Neural cell (in vitro differentiated cells): ENCODE data around the gene ZSWIM7. TPM values are rescaled to one million over a fixed set of nuclear protein-coding genes. Genes with fewer than 3 reads are reported as not detected.

Experiments used
- H2AFZ ChIP-seq: fragments of 200-600, 300-800 bp; sonication (generic), shearing (Covaris generic); 2 replicates; pipeline ENCODE4 v1.6.0; 2014; ENCODE audit warnings: low read depth, mild to moderate bottlenecking, antibody characterized with exemption, low read length, moderate library complexity
- H3F3A ChIP-seq: fragments of 200-600 bp; shearing (Covaris generic); 2 replicates; pipeline ENCODE4 v1.6.1; 2016; ENCODE audit warnings: mild to moderate bottlenecking, moderate library complexity, mixed read lengths, antibody characterized with exemption, low read length; ENCODE audit not compliant: insufficient read depth, poor library complexity, severe bottlenecking
- H3K27ac ChIP-seq: fragments of 200-600, 300-800 bp; sonication (generic), shearing (Covaris generic); 2 replicates; pipeline ENCODE4 v1.5.1; 2014; ENCODE audit warnings: mild to moderate bottlenecking, low read length, moderate library complexity
- H3K27me3 ChIP-seq: fragments of 300-800, 200-600 bp; sonication (generic), shearing (Covaris generic); 2 replicates; pipeline ENCODE4 v1.6.0; 2014; ENCODE audit warnings: mild to moderate bottlenecking, low read depth, low read length, moderate library complexity; ENCODE audit not compliant: insufficient read depth
- H3K36me3 ChIP-seq: fragments of 300-800, 200-600 bp; sonication (generic), shearing (Covaris generic); 2 replicates; pipeline ENCODE4 v1.5.1; 2014; ENCODE audit warnings: mild to moderate bottlenecking, antibody characterized with exemption, low read length, moderate library complexity; ENCODE audit not compliant: insufficient read depth
- H3K4me2 ChIP-seq: fragments of 300-800, 200-600 bp; sonication (generic), shearing (Covaris generic); 2 replicates; pipeline ENCODE4 v1.6.0; 2014; ENCODE audit warnings: mild to moderate bottlenecking, low read length
- H3K4me3 ChIP-seq: fragments of 300-800, 200-600 bp; sonication (generic), shearing (Covaris generic); 2 replicates; pipeline ENCODE4 v1.5.1; 2014; ENCODE audit warnings: mild to moderate bottlenecking, low read length, moderate library complexity
- H3K79me2 ChIP-seq: fragments of 200-600 bp; shearing (Covaris generic); replicated peaks from 2 replicates; pipeline ENCODE4 v1.6.0; 2014; ENCODE audit warnings: mild to moderate bottlenecking, low read length, moderate library complexity; ENCODE audit not compliant: insufficient read depth
- H3K9ac ChIP-seq: fragments of 300-800, 200-600 bp; sonication (generic), shearing (Covaris generic); 2 replicates; pipeline ENCODE4 v1.6.1; 2016; ENCODE audit warnings: mild to moderate bottlenecking, low read length, mixed read lengths
- H3K9me2 ChIP-seq: fragments of 200-600 bp; shearing (Covaris generic); 2 replicates; pipeline ENCODE4 v1.6.1; 2016; ENCODE audit warnings: mild to moderate bottlenecking, low read length, mixed read lengths; ENCODE audit not compliant: insufficient read depth
- H3K9me3 ChIP-seq: fragments of 200-600, 300-800 bp; sonication (generic), shearing (Covaris generic); 2 replicates; pipeline ENCODE4 v1.6.1; 2016; ENCODE audit warnings: mild to moderate bottlenecking, mixed run types, low read length, moderate library complexity, mixed read lengths
- H4K20me1 ChIP-seq: fragments of 200-600 bp; shearing (Covaris generic); 2 replicates; pipeline ENCODE4 v1.6.1; 2016; ENCODE audit warnings: mild to moderate bottlenecking, mixed run types; ENCODE audit not compliant: insufficient read depth
- EP300 ChIP-seq: fragments of 450-650 bp; conservative IDR thresholded peaks from 2 replicates; pipeline ENCODE4 v1.6.1; 2014; ENCODE audit warnings: antibody characterized with exemption, mild to moderate bottlenecking, moderate library complexity; ENCODE audit not compliant: poor library complexity, severe bottlenecking
- EZH2 ChIP-seq: fragments of 200-600, 300-800 bp; shearing (Covaris generic), sonication (generic); IDR thresholded peaks from 2 replicates; pipeline ENCODE4 v1.6.1; 2014; ENCODE audit warnings: antibody characterized with exemption, low read length, borderline replicate concordance, mild to moderate bottlenecking; ENCODE audit not compliant: insufficient read depth, poor library complexity, severe bottlenecking
- MXI1 ChIP-seq: fragments of 450-650 bp; conservative IDR thresholded peaks from 2 replicates; pipeline ENCODE4 v1.6.1; 2014; ENCODE audit warnings: antibody characterized with exemption, mild to moderate bottlenecking; ENCODE audit not compliant: poor library complexity, severe bottlenecking
- POLR2AphosphoS5 ChIP-seq: IDR thresholded peaks from 2 replicates; pipeline ENCODE4 v1.6.1; 2012
- RAD21 ChIP-seq: fragments of 450-650 bp; conservative IDR thresholded peaks from 2 replicates; pipeline ENCODE4 v1.6.1; 2014; ENCODE audit warnings: antibody characterized with exemption, mild to moderate bottlenecking, moderate library complexity
- SMC3 ChIP-seq: fragments of 450-650 bp; conservative IDR thresholded peaks from 2 replicates; pipeline ENCODE4 v1.6.1; 2014; ENCODE audit warnings: antibody characterized with exemption, mild to moderate bottlenecking, moderate library complexity; ENCODE audit not compliant: poor library complexity
- TAF1 ChIP-seq: IDR thresholded peaks from 2 replicates; pipeline ENCODE4 v1.6.1; 2012; ENCODE audit warnings: low read depth
- polyA plus RNA-seq: library from polyadenylated mRNA; depleted of rRNA; stranded (reverse); fragments of >200 nt; gene quantifications from 2 replicates; pipeline ENCODE4 v1.2.3, GENCODE V29; 2014
- TF ChIP-seq, protein P1 (sequence below): IDR thresholded peaks from 2 replicates; pipeline ENCODE4 v1.6.1; 2012; ENCODE audit warnings: borderline replicate concordance
- TF ChIP-seq, protein P2 (sequence below): fragments of 450-650 bp; IDR thresholded peaks from 2 replicates; pipeline ENCODE4 v1.5.1; 2014; ENCODE audit warnings: antibody characterized with exemption, mild to moderate bottlenecking, moderate library complexity; ENCODE audit not compliant: poor library complexity, severe bottlenecking

The ZSWIM7 gene
- polyA plus RNA-seq, 1 donor from 2014 or later: 34.0 TPM

DNA sequence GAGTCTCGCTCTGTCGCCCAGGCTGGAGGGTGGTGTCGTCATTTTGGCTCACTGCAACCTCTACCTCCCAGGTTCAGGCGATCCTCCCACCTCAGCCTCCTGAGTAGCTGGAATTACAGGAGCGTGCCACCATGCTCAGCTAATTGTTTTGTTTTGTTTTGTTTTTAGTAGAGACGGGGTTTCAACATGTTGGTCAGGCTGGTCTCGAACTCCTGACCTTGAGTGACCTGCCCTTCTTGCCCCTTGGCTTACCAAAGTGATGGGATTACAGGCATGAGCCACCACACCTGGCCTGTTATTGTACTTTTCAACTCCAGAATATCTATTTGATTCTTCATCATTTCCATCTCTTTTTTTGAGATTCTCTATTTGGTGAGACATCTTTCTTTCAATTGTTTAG is 63.6 kb downstream of the ZSWIM7 start:
- H3K9me2 ChIP-seq: no peaks in the 10 kb centered on the region
- no peaks in the 10 kb centered on the region for H3K79me2 ChIP-seq
- no peaks in the 10 kb centered on the region for H4K20me1 ChIP-seq
- H3K36me3 ChIP-seq: no peaks in the 10 kb centered on the region
- no peaks in the 10 kb centered on the region for H3F3A ChIP-seq
- TF ChIP-seq TAF1 (no peak), EZH2 (no peak), SMC3 (no peak), POLR2AphosphoS5 (no peak), MXI1 (no peak), RAD21 (no peak), EP300 (no peak)
- TF ChIP-seq, protein P1, sequence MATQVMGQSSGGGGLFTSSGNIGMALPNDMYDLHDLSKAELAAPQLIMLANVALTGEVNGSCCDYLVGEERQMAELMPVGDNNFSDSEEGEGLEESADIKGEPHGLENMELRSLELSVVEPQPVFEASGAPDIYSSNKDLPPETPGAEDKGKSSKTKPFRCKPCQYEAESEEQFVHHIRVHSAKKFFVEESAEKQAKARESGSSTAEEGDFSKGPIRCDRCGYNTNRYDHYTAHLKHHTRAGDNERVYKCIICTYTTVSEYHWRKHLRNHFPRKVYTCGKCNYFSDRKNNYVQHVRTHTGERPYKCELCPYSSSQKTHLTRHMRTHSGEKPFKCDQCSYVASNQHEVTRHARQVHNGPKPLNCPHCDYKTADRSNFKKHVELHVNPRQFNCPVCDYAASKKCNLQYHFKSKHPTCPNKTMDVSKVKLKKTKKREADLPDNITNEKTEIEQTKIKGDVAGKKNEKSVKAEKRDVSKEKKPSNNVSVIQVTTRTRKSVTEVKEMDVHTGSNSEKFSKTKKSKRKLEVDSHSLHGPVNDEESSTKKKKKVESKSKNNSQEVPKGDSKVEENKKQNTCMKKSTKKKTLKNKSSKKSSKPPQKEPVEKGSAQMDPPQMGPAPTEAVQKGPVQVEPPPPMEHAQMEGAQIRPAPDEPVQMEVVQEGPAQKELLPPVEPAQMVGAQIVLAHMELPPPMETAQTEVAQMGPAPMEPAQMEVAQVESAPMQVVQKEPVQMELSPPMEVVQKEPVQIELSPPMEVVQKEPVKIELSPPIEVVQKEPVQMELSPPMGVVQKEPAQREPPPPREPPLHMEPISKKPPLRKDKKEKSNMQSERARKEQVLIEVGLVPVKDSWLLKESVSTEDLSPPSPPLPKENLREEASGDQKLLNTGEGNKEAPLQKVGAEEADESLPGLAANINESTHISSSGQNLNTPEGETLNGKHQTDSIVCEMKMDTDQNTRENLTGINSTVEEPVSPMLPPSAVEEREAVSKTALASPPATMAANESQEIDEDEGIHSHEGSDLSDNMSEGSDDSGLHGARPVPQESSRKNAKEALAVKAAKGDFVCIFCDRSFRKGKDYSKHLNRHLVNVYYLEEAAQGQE: no peak
- TF ChIP-seq, protein P2, sequence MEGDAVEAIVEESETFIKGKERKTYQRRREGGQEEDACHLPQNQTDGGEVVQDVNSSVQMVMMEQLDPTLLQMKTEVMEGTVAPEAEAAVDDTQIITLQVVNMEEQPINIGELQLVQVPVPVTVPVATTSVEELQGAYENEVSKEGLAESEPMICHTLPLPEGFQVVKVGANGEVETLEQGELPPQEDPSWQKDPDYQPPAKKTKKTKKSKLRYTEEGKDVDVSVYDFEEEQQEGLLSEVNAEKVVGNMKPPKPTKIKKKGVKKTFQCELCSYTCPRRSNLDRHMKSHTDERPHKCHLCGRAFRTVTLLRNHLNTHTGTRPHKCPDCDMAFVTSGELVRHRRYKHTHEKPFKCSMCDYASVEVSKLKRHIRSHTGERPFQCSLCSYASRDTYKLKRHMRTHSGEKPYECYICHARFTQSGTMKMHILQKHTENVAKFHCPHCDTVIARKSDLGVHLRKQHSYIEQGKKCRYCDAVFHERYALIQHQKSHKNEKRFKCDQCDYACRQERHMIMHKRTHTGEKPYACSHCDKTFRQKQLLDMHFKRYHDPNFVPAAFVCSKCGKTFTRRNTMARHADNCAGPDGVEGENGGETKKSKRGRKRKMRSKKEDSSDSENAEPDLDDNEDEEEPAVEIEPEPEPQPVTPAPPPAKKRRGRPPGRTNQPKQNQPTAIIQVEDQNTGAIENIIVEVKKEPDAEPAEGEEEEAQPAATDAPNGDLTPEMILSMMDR: no peak
- no peaks in the 10 kb centered on the region for H3K9me3 ChIP-seq
- no peak overlapping the region for H3K9ac ChIP-seq
- H3K4me3 ChIP-seq: no peak overlapping the region
- H3K4me2 ChIP-seq: no peak overlapping the region
- H3K27me3 ChIP-seq: no peaks in the 10 kb centered on the region
- H3K27ac ChIP-seq: no peak overlapping the region
- H2AFZ ChIP-seq: no peak overlapping the region

DNA sequence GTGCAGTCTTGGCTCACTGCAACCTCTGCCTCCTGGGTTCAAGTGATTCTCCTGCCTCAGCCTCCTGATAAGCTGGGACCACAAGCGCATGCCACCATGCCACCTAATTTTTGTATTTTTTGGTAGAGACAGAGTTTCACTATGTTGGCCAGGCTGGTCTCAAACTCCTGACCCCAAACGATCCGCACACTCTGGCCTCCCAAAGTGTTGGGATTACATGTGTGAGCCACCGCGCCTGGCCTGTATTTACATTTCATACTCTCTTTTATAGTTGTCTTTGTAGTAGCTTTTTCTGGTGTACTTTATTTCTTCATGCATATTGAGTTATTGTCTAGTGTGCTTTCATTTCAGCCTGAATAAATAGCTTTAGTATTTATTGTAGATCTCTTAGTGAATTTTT is 64.6 kb downstream of the ZSWIM7 start:
- H3K36me3 ChIP-seq: no peaks in the 10 kb centered on the region

More for the DNA sequence above, 64.6 kb downstream of the ZSWIM7 start:
- H3K79me2 ChIP-seq: no peaks in the 10 kb centered on the region
- no peaks in the 10 kb centered on the region for H3K27me3 ChIP-seq
- no peaks in the 10 kb centered on the region for H3F3A ChIP-seq
- no peaks in the 10 kb centered on the region for H3K9me3 ChIP-seq
- H2AFZ ChIP-seq: no peak overlapping the region
- H3K4me2 ChIP-seq: no peak overlapping the region
- H3K9ac ChIP-seq: no peak overlapping the region
- H3K4me3 ChIP-seq: no peak overlapping the region
- H3K9me2 ChIP-seq: no peaks in the 10 kb centered on the region
- H3K27ac ChIP-seq: no peak overlapping the region
- no peaks in the 10 kb centered on the region for H4K20me1 ChIP-seq
- TF ChIP-seq, protein P2: no peak
- TF ChIP-seq, protein P1: no peak
- TF ChIP-seq POLR2AphosphoS5 (no peak), EZH2 (no peak), RAD21 (no peak), MXI1 (no peak), SMC3 (no peak), EP300 (no peak), TAF1 (no peak)
